Measurements from ENCODE around the gene LYPLAL1. TPM values are rescaled to one million over a fixed set of nuclear protein-coding genes. Genes with fewer than 3 reads are reported as not detected.

LYPLAL1 gene
- total RNA-seq, 2 experiments from 2014 or later: 24.5 to 30.0 TPM

- no peak for DNase-seq
- H3K9me3 Mint-ChIP-seq: no peaks in the 10 kb centered on the region
- no peak for ATAC-seq
- ChIA-PET POLR2A (no interaction called here), CTCF (no interaction called here)
- H3K27ac Mint-ChIP-seq: no peak overlapping the region
- H3K4me1 Mint-ChIP-seq (ENCODE audit: low read depth): no peaks in the 10 kb centered on the region
- no peak for TF ChIP-seq CTCF (IDR thresholded peaks at IDR 0.05)
- intact Hi-C loops (cut with micrococcal nuclease): loop anchor here (10.0 kb wide), 3 partner anchors 182 to 462 kb away; no protein-coding TSS in a partner anchor
- no peak overlapping the region for H3K4me3 Mint-ChIP-seq
- H3K27me3 Mint-ChIP-seq: no peaks in the 10 kb centered on the region
- H3K36me3 Mint-ChIP-seq (ENCODE audit: low read depth): peaks cover 8% of the 10 kb centered on the region
These were observed 28.9 kb downstream of the LYPLAL1 start for GRCh38 chr1:219202567-219202966.

GRCh38 chr1:219206350-219206749 is 32.7 kb downstream of the LYPLAL1 start:
- TF ChIP-seq CTCF (IDR thresholded peaks at IDR 0.05): no peak
- H3K4me1 Mint-ChIP-seq (ENCODE audit: low read depth): no peaks in the 10 kb centered on the region
- ATAC-seq (no peak), DNase-seq (no peak)
- intact Hi-C loops (cut with micrococcal nuclease): loop anchor here (10.0 kb wide), 3 partner anchors 178 to 458 kb away; no protein-coding TSS in a partner anchor
- CTCF ChIA-PET: no interaction called here
- H3K4me3 Mint-ChIP-seq: no peak overlapping the region
- no peaks in the 10 kb centered on the region for H3K9me3 Mint-ChIP-seq
- POLR2A ChIA-PET: no interaction called here
- no peaks in the 10 kb centered on the region for H3K27me3 Mint-ChIP-seq
- H3K27ac Mint-ChIP-seq: no peak overlapping the region
- peaks cover under 1% of the 10 kb centered on the region for H3K36me3 Mint-ChIP-seq (ENCODE audit: low read depth)

- DNase-seq (no peak), ATAC-seq (no peak)
- peaks cover 4% of the 10 kb centered on the region for H3K36me3 Mint-ChIP-seq (ENCODE audit: low read depth)
- CTCF ChIA-PET: no interaction called here
- H3K4me1 Mint-ChIP-seq (ENCODE audit: low read depth): no peaks in the 10 kb centered on the region
- POLR2A ChIA-PET: interaction anchor here (0.8 kb wide), 1 partner anchor 21 kb away, joined by 4 read pairs; no protein-coding TSS in a partner anchor
- TF ChIP-seq CTCF (IDR thresholded peaks at IDR 0.05): no peak
- no peak overlapping the region for H3K27ac Mint-ChIP-seq
- intact Hi-C loops (cut with micrococcal nuclease): loop anchor here (10.0 kb wide), 3 partner anchors 175 to 455 kb away; no protein-coding TSS in a partner anchor
- no peak overlapping the region for H3K4me3 Mint-ChIP-seq
- no peaks in the 10 kb centered on the region for H3K9me3 Mint-ChIP-seq
- H3K27me3 Mint-ChIP-seq: no peaks in the 10 kb centered on the region
These were observed 35.9 kb downstream of the LYPLAL1 start for GRCh38 chr1:219209578-219209977.

GRCh38 chr1:219210067-219210466 is 36.4 kb downstream of the LYPLAL1 start:
- Mint-ChIP-seq H3K4me1 (ENCODE audit: low read depth) (no peaks in the 10 kb centered on the region), H3K27me3 (no peaks in the 10 kb centered on the region), H3K27ac (no peak overlapping the region), H3K4me3 (no peak overlapping the region), H3K9me3 (no peaks in the 10 kb centered on the region), H3K36me3 (ENCODE audit: low read depth) (peaks cover 4% of the 10 kb centered on the region)
- intact Hi-C loops (cut with micrococcal nuclease): no loop called here
- DNase-seq (no peak), ATAC-seq (no peak)
- ChIA-PET POLR2A (no interaction called here), CTCF (interaction anchor here (1.4 kb wide), 1 partner anchor 207 kb away, joined by 3 read pairs; no protein-coding TSS in a partner anchor)
- no peak for TF ChIP-seq CTCF (IDR thresholded peaks at IDR 0.05)

- ChIA-PET CTCF (no interaction called here), POLR2A (no interaction called here)
- no peaks in the 10 kb centered on the region for H3K4me1 Mint-ChIP-seq (ENCODE audit: low read depth)
- no peaks in the 10 kb centered on the region for H3K9me3 Mint-ChIP-seq
- no peak overlapping the region for H3K27ac Mint-ChIP-seq
- peaks cover 19% of the 10 kb centered on the region for H3K36me3 Mint-ChIP-seq (ENCODE audit: low read depth)
- H3K4me3 Mint-ChIP-seq: no peak overlapping the region
- DNase-seq: no peak
- no peaks in the 10 kb centered on the region for H3K27me3 Mint-ChIP-seq
- intact Hi-C loops (cut with micrococcal nuclease): no loop called here
- no peak for ATAC-seq
- TF ChIP-seq CTCF (IDR thresholded peaks at IDR 0.05): no peak
These were observed 41.8 kb downstream of the LYPLAL1 start for GRCh38 chr1:219215477-219215876.
